A673 (cell line): ENCODE data around the gene ANKRD49. TPM values are rescaled to one million over a fixed set of nuclear protein-coding genes. Genes with fewer than 3 reads are reported as not detected.

Experiments
- BruUV-seq: library from RNA; stranded (reverse); fragments of 400-500 nt; replicated peaks from 2 replicates; lab custom pipeline; 2021; lab: Mats Ljungman, UMichigan
- CTCF ChIA-PET: fragments of 300-600 bp; sonication (Branson Sonifier 250); formaldehyde crosslinking; loops from one replicate; lab custom pipeline; 2022; ENCODE audit warnings: antibody characterized with exemption; lab: Charles Lee
- POLR2A ChIA-PET: fragments of 300-600 bp; sonication (Branson Sonifier 250); formaldehyde crosslinking; loops from one replicate; lab custom pipeline; 2022; ENCODE audit warnings: antibody characterized with exemption; ENCODE audit not compliant: low non-redundant PET; lab: Charles Lee
- DNase-seq: peaks from one replicate; pipeline ENCODE4 v3.0.0-alpha.2; 2015; ENCODE audit warnings: low spot score
- H3K27ac ChIP-seq: fragments of 200-600 bp; sonication (generic); 2 replicates; pipeline ENCODE4 v1.5.1; 2016; ENCODE audit warnings: mixed run types, low read depth, mild to moderate bottlenecking, mixed read lengths, antibody characterized with exemption, low read length; ENCODE audit not compliant: poor library complexity, severe bottlenecking
- H3K27me3 ChIP-seq: fragments of 200-600 bp; sonication (generic); replicated peaks from 2 replicates; pipeline ENCODE4 v1.6.1; 2017; ENCODE audit warnings: mixed run types, low read depth, mild to moderate bottlenecking, mixed read lengths, antibody characterized with exemption, low read length; ENCODE audit not compliant: insufficient read depth, poor library complexity
- H3K36me3 ChIP-seq: fragments of 200-600 bp; sonication (generic); 2 replicates; pipeline ENCODE4 v1.6.1; 2016; ENCODE audit warnings: mixed run types, mild to moderate bottlenecking, mixed read lengths, antibody characterized with exemption, low read length; ENCODE audit not compliant: insufficient read depth, poor library complexity, severe bottlenecking
- H3K4me1 ChIP-seq: fragments of 200-600 bp; sonication (generic); 2 replicates; pipeline ENCODE4 v1.6.1; 2017; ENCODE audit warnings: mixed run types, mild to moderate bottlenecking, mixed read lengths, antibody characterized with exemption, low read length; ENCODE audit not compliant: insufficient read depth, poor library complexity, severe bottlenecking
- H3K4me3 ChIP-seq: fragments of 200-600 bp; sonication (generic); 2 replicates; pipeline ENCODE4 v1.5.1; 2016; ENCODE audit warnings: low read depth, mixed run types, mild to moderate bottlenecking, mixed read lengths, low read length; ENCODE audit not compliant: poor library complexity, severe bottlenecking
- H3K9me3 ChIP-seq: fragments of 200-600 bp; sonication (generic); 2 replicates; pipeline ENCODE4 v1.6.1; 2016; ENCODE audit warnings: mixed run types, low read depth, mild to moderate bottlenecking, mixed read lengths, antibody characterized with exemption, low read length; ENCODE audit not compliant: poor library complexity, severe bottlenecking
- EZH2 ChIP-seq: fragments of 200-600 bp; sonication (generic); IDR thresholded peaks from 2 replicates; pipeline ENCODE4 v1.6.1; 2017; ENCODE audit warnings: borderline replicate concordance, low read depth, mild to moderate bottlenecking, mixed read lengths, antibody characterized with exemption, low read length; ENCODE audit not compliant: poor library complexity, severe bottlenecking
- intact Hi-C: fragments of 100-400 bp; cut with micrococcal nuclease; formaldehyde crosslinking; loops from one replicate; pipeline ENCODE4 v1.10.0; 2022; ENCODE audit not compliant: unreplicated experiment
- total RNA-seq: library from RNA; stranded (reverse); gene quantifications from 2 replicates; pipeline ENCODE4 v1.2.3, GENCODE V29; 2021
- TF ChIP-seq, protein P1 (sequence below): fragments of 300-800, 200-600 bp; sonication (generic); conservative IDR thresholded peaks from 2 replicates; pipeline ENCODE4 v1.5.1; 2017; ENCODE audit warnings: low read depth, mild to moderate bottlenecking, antibody characterized with exemption, low read length, moderate library complexity, mixed read lengths

ANKRD49 gene
- total RNA-seq, 1 experiment from 2014 or later, result 15.5 TPM

DNA sequence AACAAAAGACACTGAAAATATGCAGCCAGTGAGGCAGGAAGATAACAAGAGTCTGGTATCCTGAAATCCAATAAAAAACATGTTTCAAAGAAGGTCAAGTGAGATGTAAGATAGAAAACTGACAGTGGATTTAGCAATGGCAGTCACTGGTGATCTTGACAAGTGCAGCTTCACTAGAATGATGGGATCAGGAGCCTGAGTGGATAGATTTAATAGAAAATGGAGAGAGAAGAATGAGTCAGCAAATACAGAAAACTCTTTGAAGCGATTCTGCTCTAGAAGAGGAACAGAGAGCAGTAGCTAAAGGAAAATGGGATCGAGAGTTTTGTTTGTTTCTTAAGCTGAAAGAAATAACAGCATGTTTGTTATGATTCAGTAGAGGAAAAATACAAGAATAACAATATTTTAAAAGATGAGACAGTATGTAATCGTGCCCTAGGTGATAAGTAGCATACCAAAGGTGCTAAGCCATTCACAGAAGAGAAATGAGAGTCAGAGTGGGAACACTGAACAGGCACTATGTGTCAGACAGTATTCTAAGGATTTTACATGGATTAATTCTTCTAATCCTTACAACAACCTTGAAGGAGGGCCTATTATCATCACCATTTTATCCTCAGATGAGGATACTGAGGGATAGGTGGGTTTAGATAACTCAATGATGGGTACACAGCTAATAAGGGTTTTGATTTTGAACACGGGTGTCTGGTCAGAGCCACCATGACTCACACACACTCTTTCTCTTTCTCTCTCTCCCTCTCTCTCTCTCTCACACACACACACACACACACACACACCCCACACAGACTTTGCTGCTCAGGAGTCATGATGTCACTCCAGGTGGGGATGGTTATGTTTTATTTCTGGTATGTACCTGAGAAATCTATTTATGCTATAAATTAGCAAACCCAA, 36.4 kb upstream of the ANKRD49 start:
- CTCF ChIA-PET, result no interaction called here
- no peak for DNase-seq
- BruUV-seq, result no TSS peak

DNA sequence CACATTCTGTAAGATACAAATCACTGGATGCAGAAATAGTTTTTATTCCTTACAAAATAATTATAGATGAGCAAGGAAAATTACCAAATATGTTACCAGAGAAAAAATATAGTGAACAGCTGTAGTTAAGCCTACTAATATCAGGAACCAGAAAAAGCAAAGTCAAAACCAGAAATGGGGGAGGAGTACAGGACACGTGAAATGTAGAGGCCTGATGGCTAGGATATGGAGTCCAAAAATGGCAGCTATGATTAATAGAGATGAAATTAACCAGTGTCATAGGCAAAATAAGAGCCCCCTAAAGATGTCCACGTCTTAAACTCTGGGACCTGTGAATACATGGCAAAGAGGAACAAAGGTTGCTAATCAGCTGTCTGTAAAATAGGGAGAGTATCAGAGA, 34.2 kb upstream of the ANKRD49 start:
- no TSS peak for BruUV-seq
- no peak for DNase-seq
- Histone ChIP-seq H3K9me3 (no peaks in the 10 kb centered on the region), H3K4me3 (no peak overlapping the region), H3K36me3 (peaks cover 13% of the 10 kb centered on the region), H3K4me1 (no peaks in the 10 kb centered on the region), H3K27ac (no peak overlapping the region), H3K27me3 (no peaks in the 10 kb centered on the region)
- ChIA-PET CTCF (no interaction called here), POLR2A (no interaction called here)
- intact Hi-C loops, result no loop called here
- TF ChIP-seq EZH2, result no peak
- TF ChIP-seq, protein P1, sequence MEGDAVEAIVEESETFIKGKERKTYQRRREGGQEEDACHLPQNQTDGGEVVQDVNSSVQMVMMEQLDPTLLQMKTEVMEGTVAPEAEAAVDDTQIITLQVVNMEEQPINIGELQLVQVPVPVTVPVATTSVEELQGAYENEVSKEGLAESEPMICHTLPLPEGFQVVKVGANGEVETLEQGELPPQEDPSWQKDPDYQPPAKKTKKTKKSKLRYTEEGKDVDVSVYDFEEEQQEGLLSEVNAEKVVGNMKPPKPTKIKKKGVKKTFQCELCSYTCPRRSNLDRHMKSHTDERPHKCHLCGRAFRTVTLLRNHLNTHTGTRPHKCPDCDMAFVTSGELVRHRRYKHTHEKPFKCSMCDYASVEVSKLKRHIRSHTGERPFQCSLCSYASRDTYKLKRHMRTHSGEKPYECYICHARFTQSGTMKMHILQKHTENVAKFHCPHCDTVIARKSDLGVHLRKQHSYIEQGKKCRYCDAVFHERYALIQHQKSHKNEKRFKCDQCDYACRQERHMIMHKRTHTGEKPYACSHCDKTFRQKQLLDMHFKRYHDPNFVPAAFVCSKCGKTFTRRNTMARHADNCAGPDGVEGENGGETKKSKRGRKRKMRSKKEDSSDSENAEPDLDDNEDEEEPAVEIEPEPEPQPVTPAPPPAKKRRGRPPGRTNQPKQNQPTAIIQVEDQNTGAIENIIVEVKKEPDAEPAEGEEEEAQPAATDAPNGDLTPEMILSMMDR, result no peak

More for the DNA sequence above, 36.4 kb upstream of the ANKRD49 start:
- TF ChIP-seq, protein P1, result no peak
- no peak for TF ChIP-seq EZH2
- Histone ChIP-seq H3K27me3 (no peaks in the 10 kb centered on the region), H3K4me3 (no peak overlapping the region), H3K36me3 (peaks cover 13% of the 10 kb centered on the region), H3K4me1 (no peaks in the 10 kb centered on the region), H3K9me3 (no peaks in the 10 kb centered on the region), H3K27ac (no peak overlapping the region)
- POLR2A ChIA-PET, result no interaction called here
- intact Hi-C loops, result no loop called here

DNA sequence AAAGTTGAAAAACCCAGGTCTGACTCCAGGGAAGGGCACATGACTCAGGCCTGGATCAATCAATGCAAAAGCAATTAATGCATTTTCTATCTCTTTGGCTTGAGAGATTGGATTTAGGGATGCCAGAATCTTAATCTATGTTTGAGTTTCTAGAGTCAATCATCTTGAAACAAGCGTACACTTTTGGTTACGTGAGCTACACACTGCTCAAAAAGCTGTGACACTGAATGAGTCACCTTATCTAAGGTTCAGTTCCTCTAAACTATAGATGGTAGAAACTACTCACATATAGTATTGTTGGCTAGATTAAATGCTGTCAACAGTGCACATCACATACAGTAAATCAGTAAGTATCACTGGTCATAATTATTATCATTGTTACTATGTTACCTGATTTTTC, 24.4 kb upstream of the ANKRD49 start:
- CTCF ChIA-PET, result no interaction called here
- Histone ChIP-seq H3K4me3 (no peak overlapping the region), H3K27me3 (no peaks in the 10 kb centered on the region), H3K4me1 (peaks cover 12% of the 10 kb centered on the region), H3K36me3 (peaks cover 18% of the 10 kb centered on the region), H3K9me3 (no peaks in the 10 kb centered on the region), H3K27ac (no peak overlapping the region)
- intact Hi-C loops, result no loop called here
- TF ChIP-seq, protein P1, result no peak
- no peak for TF ChIP-seq EZH2
- no peak for DNase-seq
- BruUV-seq, result no TSS peak
- POLR2A ChIA-PET, result no interaction called here
